ENCODE data around the gene KIF13A. TPM values are rescaled to one million over a fixed set of nuclear protein-coding genes. Genes with fewer than 3 reads are reported as not detected.

The KIF13A gene
- total RNA-seq, 1 experiment from 2014 or later: 14.1 TPM

DNA sequence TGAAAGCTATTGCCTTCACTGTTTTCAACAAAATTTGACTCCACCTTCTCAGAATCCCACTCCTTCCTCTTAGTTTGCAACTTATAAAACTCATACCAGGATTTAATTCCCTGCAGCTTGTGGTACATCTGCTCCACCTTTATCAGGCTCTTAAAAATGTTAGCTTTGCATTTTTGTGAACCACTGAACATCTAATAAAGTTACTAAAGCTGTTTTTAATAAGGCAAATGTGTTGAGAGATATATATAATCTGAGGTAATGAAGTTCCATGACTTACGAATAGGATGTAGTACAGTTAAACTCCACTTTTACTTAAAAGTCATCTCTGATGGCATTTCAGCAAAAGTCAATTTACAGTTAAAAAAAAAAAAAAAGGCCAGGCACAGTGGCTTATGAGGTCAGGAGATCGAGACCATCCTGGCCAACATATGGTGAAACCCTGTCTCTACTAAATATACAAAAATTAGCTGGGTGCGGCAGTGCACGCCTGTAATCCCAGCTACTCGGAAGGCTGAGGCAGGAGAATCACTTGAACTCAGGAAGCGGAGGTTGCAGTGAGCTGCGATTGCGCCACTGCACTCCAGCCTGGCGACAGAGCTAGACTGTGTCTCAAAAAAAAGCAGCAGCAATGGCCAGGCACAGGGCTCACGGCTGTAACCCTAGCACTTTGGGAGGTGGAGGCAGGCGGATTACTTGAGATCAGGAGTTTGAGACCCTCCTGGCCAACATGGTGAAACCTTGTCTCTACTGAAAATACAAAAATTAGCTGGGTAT, 106.2 kb downstream of the KIF13A start:
- CTCF ChIA-PET: no interaction called here
- Mint-ChIP-seq H3K27me3 (ENCODE audit: unreplicated experiment) (no peaks in the 10 kb centered on the region), H3K4me3 (ENCODE audit: low read depth, unreplicated experiment) (no peak overlapping the region), H3K36me3 (ENCODE audit: insufficient read depth, unreplicated experiment) (no peaks in the 10 kb centered on the region), H3K27ac (ENCODE audit: unreplicated experiment) (no peak overlapping the region), H3K4me1 (ENCODE audit: low read depth, unreplicated experiment) (no peaks in the 10 kb centered on the region), H3K9me3 (ENCODE audit: low read depth, unreplicated experiment) (no peaks in the 10 kb centered on the region)
- TF ChIP-seq, protein P1, sequence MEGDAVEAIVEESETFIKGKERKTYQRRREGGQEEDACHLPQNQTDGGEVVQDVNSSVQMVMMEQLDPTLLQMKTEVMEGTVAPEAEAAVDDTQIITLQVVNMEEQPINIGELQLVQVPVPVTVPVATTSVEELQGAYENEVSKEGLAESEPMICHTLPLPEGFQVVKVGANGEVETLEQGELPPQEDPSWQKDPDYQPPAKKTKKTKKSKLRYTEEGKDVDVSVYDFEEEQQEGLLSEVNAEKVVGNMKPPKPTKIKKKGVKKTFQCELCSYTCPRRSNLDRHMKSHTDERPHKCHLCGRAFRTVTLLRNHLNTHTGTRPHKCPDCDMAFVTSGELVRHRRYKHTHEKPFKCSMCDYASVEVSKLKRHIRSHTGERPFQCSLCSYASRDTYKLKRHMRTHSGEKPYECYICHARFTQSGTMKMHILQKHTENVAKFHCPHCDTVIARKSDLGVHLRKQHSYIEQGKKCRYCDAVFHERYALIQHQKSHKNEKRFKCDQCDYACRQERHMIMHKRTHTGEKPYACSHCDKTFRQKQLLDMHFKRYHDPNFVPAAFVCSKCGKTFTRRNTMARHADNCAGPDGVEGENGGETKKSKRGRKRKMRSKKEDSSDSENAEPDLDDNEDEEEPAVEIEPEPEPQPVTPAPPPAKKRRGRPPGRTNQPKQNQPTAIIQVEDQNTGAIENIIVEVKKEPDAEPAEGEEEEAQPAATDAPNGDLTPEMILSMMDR (IDR thresholded peaks at IDR 0.05; ENCODE audit: unreplicated experiment): no peak
- intact Hi-C loops (cut with micrococcal nuclease; ENCODE audit: unreplicated experiment): no loop called here
- DNase-seq: no peak
- BruUV-seq (replicated peaks): no TSS peak

DNA sequence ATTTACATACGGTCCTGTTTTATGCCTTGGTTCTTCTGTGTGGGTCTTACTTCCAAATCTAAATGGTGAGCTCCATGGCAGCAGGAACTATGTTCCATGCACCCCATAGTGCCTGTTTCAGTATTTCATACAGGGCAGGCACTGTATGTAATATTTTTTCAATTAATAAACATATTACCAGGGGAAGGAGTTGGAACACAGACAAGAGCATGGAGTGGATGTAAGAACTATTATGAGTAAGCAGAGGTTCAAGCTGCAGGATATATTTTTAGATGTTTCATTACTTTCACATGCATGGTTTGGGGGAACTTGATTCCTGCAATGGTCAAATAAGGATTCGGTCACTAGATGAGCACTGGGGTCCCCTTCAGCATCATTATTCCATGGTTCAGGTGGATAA, 108.3 kb downstream of the KIF13A start:
- TF ChIP-seq, protein P1 (IDR thresholded peaks at IDR 0.05; ENCODE audit: unreplicated experiment): no peak
- no TSS peak for BruUV-seq (replicated peaks)
- Mint-ChIP-seq H3K9me3 (ENCODE audit: low read depth, unreplicated experiment) (no peaks in the 10 kb centered on the region), H3K4me3 (ENCODE audit: low read depth, unreplicated experiment) (no peak overlapping the region), H3K27ac (ENCODE audit: unreplicated experiment) (no peak overlapping the region), H3K36me3 (ENCODE audit: insufficient read depth, unreplicated experiment) (no peaks in the 10 kb centered on the region), H3K4me1 (ENCODE audit: low read depth, unreplicated experiment) (no peaks in the 10 kb centered on the region), H3K27me3 (ENCODE audit: unreplicated experiment) (no peaks in the 10 kb centered on the region)
- no peak for DNase-seq
- intact Hi-C loops (cut with micrococcal nuclease; ENCODE audit: unreplicated experiment): no loop called here
- CTCF ChIA-PET: no interaction called here

DNA sequence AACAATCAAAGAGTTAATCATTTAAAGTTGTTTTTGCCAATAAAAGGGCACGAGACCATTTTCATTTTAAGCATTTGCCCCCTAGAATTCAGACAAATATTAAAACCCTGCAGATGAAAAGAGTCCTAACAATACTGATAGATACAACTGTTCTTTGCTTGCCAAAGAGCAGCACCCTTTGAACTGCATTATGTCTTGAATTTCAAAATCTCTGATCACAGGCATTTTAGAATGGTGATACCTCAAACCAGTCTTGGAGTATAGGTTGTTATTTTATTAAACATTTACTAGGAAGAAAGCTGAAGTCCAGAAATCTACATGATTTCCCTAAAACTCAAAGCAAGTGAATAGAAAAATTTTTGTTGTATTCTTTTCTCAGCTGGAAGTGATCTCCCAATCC, 108.7 kb downstream of the KIF13A start:
- intact Hi-C loops (cut with micrococcal nuclease; ENCODE audit: unreplicated experiment): no loop called here
- no peak overlapping the region for H3K4me3 Mint-ChIP-seq (ENCODE audit: low read depth, unreplicated experiment)
- H3K4me1 Mint-ChIP-seq (ENCODE audit: low read depth, unreplicated experiment): no peaks in the 10 kb centered on the region
- H3K27me3 Mint-ChIP-seq (ENCODE audit: unreplicated experiment): no peaks in the 10 kb centered on the region
- H3K36me3 Mint-ChIP-seq (ENCODE audit: insufficient read depth, unreplicated experiment): no peaks in the 10 kb centered on the region
- no peak overlapping the region for H3K27ac Mint-ChIP-seq (ENCODE audit: unreplicated experiment)
- no TSS peak for BruUV-seq (replicated peaks)
- H3K9me3 Mint-ChIP-seq (ENCODE audit: low read depth, unreplicated experiment): no peaks in the 10 kb centered on the region
- no peak for DNase-seq
- CTCF ChIA-PET: interaction anchor here (0.7 kb wide), 1 partner anchor 15 kb away, joined by 3 read pairs; no protein-coding TSS in a partner anchor
- TF ChIP-seq, protein P1 (IDR thresholded peaks at IDR 0.05; ENCODE audit: unreplicated experiment): no peak

DNA sequence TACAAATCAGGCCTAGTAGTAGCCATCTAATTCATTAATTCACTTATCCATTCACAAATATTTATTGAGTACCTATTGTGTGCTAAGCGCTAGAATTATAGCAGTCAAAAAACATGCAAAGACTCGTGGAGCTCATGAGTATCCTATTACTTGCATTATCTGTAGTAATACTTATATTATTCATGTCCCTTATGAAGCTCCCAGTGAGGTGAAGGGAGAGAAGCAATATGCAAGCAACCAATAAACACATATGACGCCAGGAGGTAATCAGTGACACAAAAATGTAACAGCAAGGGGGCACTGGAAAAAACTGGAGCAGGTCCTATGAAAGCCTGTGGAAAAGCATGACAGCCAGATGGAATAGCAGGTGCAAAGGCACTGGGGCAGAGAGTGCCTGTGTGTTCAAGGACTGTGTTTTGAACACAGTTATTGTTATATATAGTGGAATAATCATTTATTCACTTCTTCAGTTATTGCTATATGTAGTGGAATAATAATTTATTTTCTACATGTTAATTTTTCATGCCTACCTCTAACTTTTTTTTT, 109.5 kb downstream of the KIF13A start:
- no peaks in the 10 kb centered on the region for H3K27me3 Mint-ChIP-seq (ENCODE audit: unreplicated experiment)
- BruUV-seq (replicated peaks): no TSS peak
- intact Hi-C loops (cut with micrococcal nuclease; ENCODE audit: unreplicated experiment): no loop called here
- H3K4me3 Mint-ChIP-seq (ENCODE audit: low read depth, unreplicated experiment): no peak overlapping the region
- no peak overlapping the region for H3K27ac Mint-ChIP-seq (ENCODE audit: unreplicated experiment)
- no peaks in the 10 kb centered on the region for H3K4me1 Mint-ChIP-seq (ENCODE audit: low read depth, unreplicated experiment)
- TF ChIP-seq, protein P1 (IDR thresholded peaks at IDR 0.05; ENCODE audit: unreplicated experiment): no peak
- DNase-seq: no peak
- CTCF ChIA-PET: interaction anchor here (0.7 kb wide), 1 partner anchor 14 kb away, joined by 3 read pairs; no protein-coding TSS in a partner anchor
- H3K36me3 Mint-ChIP-seq (ENCODE audit: insufficient read depth, unreplicated experiment): no peaks in the 10 kb centered on the region
- H3K9me3 Mint-ChIP-seq (ENCODE audit: low read depth, unreplicated experiment): no peaks in the 10 kb centered on the region

Measured in Calu3 (cell line).